HCT116 (cell line): ENCODE results near the gene RAB31.

Experiments used
- CTCF ChIP-seq, 3 experiments: fragments of 200-600 bp in 1 of 3; sonication (generic) in 1 of 3; IDR thresholded peaks in 2 of 3; conservative IDR thresholded peaks in 1 of 3; 2 replicates each; pipeline ENCODE4 v1.5.1; 2012 to 2017; ENCODE audit warnings: low read depth in 2 of 3, low read length in 2 of 3, antibody characterized with exemption in 1 of 3, borderline replicate concordance in 1 of 3, control low read depth in 1 of 3, mild to moderate bottlenecking in 1 of 3, mixed read lengths in 1 of 3, mixed run types in 1 of 3, moderate library complexity in 1 of 3; ENCODE audit not compliant: insufficient read depth in 1 of 3
- FOSL1 ChIP-seq: IDR thresholded peaks from 2 replicates; pipeline ENCODE4 v1.6.1; 2012; ENCODE audit warnings: low read depth

- TF ChIP-seq CTCF (IDR thresholded peaks at IDR 0.05 in 2 of 3, conservative IDR thresholded peaks at IDR 0.05 in 1 of 3; ENCODE audit: borderline replicate concordance in 1 of 3, insufficient read depth in 1 of 3, low read depth in 2 of 3, low read length in 2 of 3) (no peak), FOSL1 (no peak)
These were observed 109.8 kb downstream of the RAB31 start for GRCh38 chr18:9817725-9818422.
